ENCODE results near the gene MRPS2. TPM values are rescaled to one million over a fixed set of nuclear protein-coding genes. Genes with fewer than 3 reads are reported as not detected.

Gene MRPS2
- total RNA-seq, 2 experiments from 2014 or later: 20.8 to 23.2 TPM

- POLR2A ChIA-PET: no interaction called here
- Mint-ChIP-seq H3K27ac (no peak overlapping the region), H3K4me3 (no peak overlapping the region), H3K9me3 (no peaks in the 10 kb centered on the region), H3K27me3 (peaks cover 14% of the 10 kb centered on the region), H3K4me1 (ENCODE audit: low read depth) (no peaks in the 10 kb centered on the region), H3K36me3 (ENCODE audit: low read depth) (no peaks in the 10 kb centered on the region)
- peaks cover 4% of the 10 kb centered on the region for H3K4me1 ChIP-seq (ENCODE audit: insufficient read depth, low read length)
- no peak overlapping the region for H3K27ac ChIP-seq (ENCODE audit: low read depth in 1 of 2, low read length in 2 of 2)
- H3K27me3 ChIP-seq (ENCODE audit: control insufficient read depth in 1 of 2, insufficient read depth in 2 of 2, low read length in 2 of 2): peaks cover 2 to 5% of the 10 kb centered on the region in 2 experiments
- H3K36me3 ChIP-seq (ENCODE audit: insufficient read depth, low read length): no peaks in the 10 kb centered on the region
- no peak overlapping the region for H3K4me3 ChIP-seq (ENCODE audit: low read length)
- ATAC-seq (ENCODE audit: poor library complexity) (no peak), DNase-seq (no peak)
- TF ChIP-seq CTCF (IDR thresholded peaks at IDR 0.05): no peak
- CTCF ChIA-PET: no interaction called here
- no peaks in the 10 kb centered on the region for H3K9me3 ChIP-seq (ENCODE audit: control insufficient read depth in 1 of 2, insufficient read depth in 1 of 2, low read length in 2 of 2)
- intact Hi-C loops (cut with DNase I, micrococcal nuclease): no loop called here
These were observed 16.9 kb downstream of the MRPS2 start for GRCh38 chr9:135517407-135517822.

- Histone ChIP-seq H3K27me3 (ENCODE audit: control insufficient read depth in 1 of 2, insufficient read depth in 2 of 2, low read length in 2 of 2) (peaks cover 4 to 5% of the 10 kb centered on the region in 2 experiments), H3K36me3 (ENCODE audit: insufficient read depth, low read length) (no peaks in the 10 kb centered on the region), H3K9me3 (ENCODE audit: control insufficient read depth in 1 of 2, insufficient read depth in 1 of 2, low read length in 2 of 2) (no peaks in the 10 kb centered on the region), H3K27ac (ENCODE audit: low read depth in 1 of 2, low read length in 2 of 2) (no peak overlapping the region), H3K4me1 (ENCODE audit: insufficient read depth, low read length) (peaks cover 4% of the 10 kb centered on the region), H3K4me3 (ENCODE audit: low read length) (no peak overlapping the region)
- ChIA-PET CTCF (interaction anchor here (0.6 kb wide), 1 partner anchor 20 kb away, joined by 3 read pairs; no protein-coding TSS in a partner anchor), POLR2A (no interaction called here)
- ATAC-seq (ENCODE audit: poor library complexity) (no peak), DNase-seq (no peak)
- TF ChIP-seq CTCF (IDR thresholded peaks at IDR 0.05): no peak
- no peaks in the 10 kb centered on the region for H3K4me1 Mint-ChIP-seq (ENCODE audit: low read depth)
- intact Hi-C loops (cut with DNase I, micrococcal nuclease): no loop called here
- no peaks in the 10 kb centered on the region for H3K9me3 Mint-ChIP-seq
- H3K4me3 Mint-ChIP-seq: no peak overlapping the region
- H3K27me3 Mint-ChIP-seq: peaks cover 14% of the 10 kb centered on the region
- H3K36me3 Mint-ChIP-seq (ENCODE audit: low read depth): no peaks in the 10 kb centered on the region
- no peak overlapping the region for H3K27ac Mint-ChIP-seq
These were observed 18.9 kb downstream of the MRPS2 start for GRCh38 chr9:135519179-135519971.

DNA sequence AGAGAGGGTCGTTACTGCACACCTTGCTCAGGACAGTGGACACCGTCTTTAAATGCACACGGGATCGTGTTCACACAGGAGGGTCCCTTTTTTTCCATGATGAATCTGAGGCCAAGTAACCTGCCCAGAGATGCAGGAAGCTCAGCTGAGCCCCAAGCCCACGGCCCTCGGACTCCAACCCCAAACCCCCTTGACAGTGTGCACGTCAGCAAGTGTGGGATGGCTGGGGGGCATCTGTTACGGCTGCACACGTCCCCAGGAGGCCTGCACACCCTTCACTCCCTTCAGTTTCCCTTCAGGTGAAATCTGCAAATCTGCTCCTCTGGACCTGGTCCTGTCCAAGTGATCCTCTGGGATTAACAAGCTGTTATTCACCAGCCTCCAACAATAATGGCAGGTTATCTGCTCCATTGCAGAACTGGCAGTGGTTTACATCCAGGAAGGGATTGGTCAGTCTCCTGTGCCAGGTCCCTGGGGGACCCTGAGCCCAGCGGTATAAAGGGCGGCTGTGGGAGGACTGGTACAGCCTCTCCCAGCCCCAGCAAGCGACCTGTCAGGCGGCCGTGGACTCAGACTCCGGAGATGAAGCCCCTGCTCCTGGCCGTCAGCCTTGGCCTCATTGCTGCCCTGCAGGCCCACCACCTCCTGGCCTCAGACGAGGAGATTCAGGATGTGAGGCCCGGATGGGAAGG lies 20.6 kb downstream of the MRPS2 start, which contains the start of gene LCN1:
Gene LCN1 (plus strand): TSS at position 525 of the 692 bp plus-strand sequence. CDS start 58 bp downstream, at position 583.
- H3K4me1 ChIP-seq (ENCODE audit: insufficient read depth, low read length): peaks cover 4% of the 10 kb centered on the region
- DNase-seq (no peak), ATAC-seq (ENCODE audit: poor library complexity) (no peak)
- no peaks in the 10 kb centered on the region for H3K9me3 ChIP-seq (ENCODE audit: control insufficient read depth in 1 of 2, insufficient read depth in 1 of 2, low read length in 2 of 2)
- H3K27ac ChIP-seq (ENCODE audit: low read depth in 1 of 2, low read length in 2 of 2): no peak within 1 kb of the TSS
- no peak for TF ChIP-seq CTCF (IDR thresholded peaks at IDR 0.05)
- intact Hi-C loops (cut with DNase I, micrococcal nuclease): no loop called here
- peaks cover 2 to 5% of the 10 kb centered on the region in 2 experiments for H3K27me3 ChIP-seq (ENCODE audit: control insufficient read depth in 1 of 2, insufficient read depth in 2 of 2, low read length in 2 of 2)
- H3K36me3 Mint-ChIP-seq (ENCODE audit: low read depth): no peaks in the 10 kb centered on the region
- H3K4me3 Mint-ChIP-seq: no peak within 1 kb of the TSS
- peaks cover 14% of the 10 kb centered on the region for H3K27me3 Mint-ChIP-seq
- CTCF ChIA-PET: no interaction called here
- H3K36me3 ChIP-seq (ENCODE audit: insufficient read depth, low read length): no peaks in the 10 kb centered on the region
- H3K4me3 ChIP-seq (ENCODE audit: low read length): no peak within 1 kb of the TSS
- no peaks in the 10 kb centered on the region for H3K4me1 Mint-ChIP-seq (ENCODE audit: low read depth)
- H3K27ac Mint-ChIP-seq: no peak within 1 kb of the TSS
- POLR2A ChIA-PET: no interaction called here
- H3K9me3 Mint-ChIP-seq: no peaks in the 10 kb centered on the region

Data from CD4-positive, alpha-beta T cell (primary cell).